Stimulated activated CD8-positive, alpha-beta memory T cell treated with anti-CD3 and anti-CD28 coated beads, Interleukin-15, amount 100 ng/mL, for 1 hour (primary cell): Measurements from ENCODE around the gene CDH6.

ENCODE experiments used
- DNase-seq: peaks from one replicate; pipeline ENCODE4 v3.0.0-alpha.2; 2020; ENCODE audit warnings: low read depth

The CDH6 gene

GRCh38 chr5:31378136-31378535 is 184.7 kb downstream of the CDH6 start:
- DNase-seq, result no peak
